NOMO-1 treated with dmso at 0.1 percent for 144 hours (cell line): ENCODE results near the gene STAMBP.
"Not testable (repeated sequence)": the region's sequence is repeated elsewhere in the genome, so short reads cannot be mapped to it uniquely, and the experiment has no call there.

Experiments used
- DNase-seq: peaks from one replicate; lab custom pipeline; 2025; ENCODE audit not compliant: unreplicated experiment; lab: John Stamatoyannopoulos, UW

The STAMBP gene

DNA sequence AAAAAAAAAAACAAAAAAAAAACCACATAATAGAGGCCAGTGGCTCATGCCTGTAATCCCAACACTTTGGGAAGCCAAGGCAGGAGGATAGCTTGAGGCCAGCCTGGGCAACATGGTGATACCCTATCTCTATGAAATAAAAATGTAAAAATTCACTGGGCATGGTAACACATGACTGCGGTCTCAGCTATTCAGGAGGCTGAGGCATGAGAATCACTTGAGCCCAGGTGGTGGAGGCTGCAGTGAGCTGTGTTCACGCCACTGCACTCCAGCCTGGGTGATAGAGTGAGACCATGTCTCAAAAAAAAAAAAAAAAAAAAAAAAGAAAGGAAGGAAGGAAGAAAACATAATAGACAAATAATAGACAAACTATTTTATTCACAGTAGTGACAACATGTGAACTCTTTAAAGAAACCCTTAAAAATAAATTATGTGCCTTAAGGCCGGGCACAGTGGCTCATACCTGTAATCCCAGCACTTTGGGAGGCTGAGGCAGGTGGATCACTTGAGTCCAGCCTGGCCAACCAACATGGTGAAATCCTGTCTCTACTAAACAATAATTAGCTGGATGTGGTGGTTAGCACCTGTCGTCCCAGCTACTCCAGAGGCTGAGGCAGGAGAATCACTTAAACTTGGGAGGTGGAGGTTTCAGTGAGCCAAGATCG is 75.3 kb downstream of the STAMBP start:
- DNase-seq: not testable (repeated sequence)

DNA sequence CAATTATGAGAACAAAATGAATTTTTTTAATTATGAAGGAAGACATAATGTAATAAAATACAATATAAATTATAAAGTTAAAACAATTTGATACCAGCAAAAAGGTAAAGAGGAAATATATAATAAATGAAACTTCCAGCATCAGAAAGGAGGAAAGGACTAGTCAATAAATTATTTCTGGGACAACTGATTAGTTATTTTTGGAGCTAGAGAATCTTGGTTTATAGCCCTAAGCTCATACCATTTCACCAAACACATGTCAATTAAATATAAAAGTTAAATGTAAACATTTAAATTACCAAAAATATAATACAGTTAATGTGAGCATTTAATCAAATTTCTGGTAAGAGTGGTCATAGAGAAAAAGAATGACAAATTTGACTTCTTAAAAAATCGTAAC is 76.2 kb downstream of the STAMBP start:
- no peak for DNase-seq

DNA sequence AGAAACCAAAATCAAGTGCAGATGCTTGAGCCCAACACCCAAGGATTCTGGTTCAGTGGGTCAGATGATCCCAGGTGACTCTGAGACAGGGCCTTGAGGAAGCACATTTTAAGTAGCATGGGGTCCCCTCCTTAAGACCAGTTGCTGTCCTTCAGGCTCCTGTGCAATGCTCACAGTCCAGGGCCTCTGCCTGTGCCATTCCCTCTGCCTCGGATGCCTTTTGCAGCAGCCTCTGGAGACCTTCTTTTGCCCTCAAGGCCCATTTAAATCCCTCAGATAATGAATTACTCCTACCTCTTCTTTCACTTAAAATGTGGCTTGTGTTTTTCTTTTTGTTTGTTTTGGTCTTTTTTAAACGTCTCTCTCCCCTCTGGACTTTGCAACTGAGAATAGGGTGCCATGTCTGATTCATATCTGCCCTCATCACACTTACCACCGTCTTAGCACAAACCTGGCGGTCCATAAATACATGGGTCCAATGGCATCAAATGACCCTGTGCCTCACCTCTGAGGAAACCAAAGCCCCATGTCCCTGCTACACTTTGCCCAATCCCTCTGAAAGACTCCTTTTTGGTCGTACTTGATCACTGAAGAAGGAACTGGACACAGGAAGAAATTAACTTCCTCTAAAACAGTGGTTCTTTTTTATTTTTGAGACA is 78.2 kb downstream of the STAMBP start:
- no peak for DNase-seq

DNA sequence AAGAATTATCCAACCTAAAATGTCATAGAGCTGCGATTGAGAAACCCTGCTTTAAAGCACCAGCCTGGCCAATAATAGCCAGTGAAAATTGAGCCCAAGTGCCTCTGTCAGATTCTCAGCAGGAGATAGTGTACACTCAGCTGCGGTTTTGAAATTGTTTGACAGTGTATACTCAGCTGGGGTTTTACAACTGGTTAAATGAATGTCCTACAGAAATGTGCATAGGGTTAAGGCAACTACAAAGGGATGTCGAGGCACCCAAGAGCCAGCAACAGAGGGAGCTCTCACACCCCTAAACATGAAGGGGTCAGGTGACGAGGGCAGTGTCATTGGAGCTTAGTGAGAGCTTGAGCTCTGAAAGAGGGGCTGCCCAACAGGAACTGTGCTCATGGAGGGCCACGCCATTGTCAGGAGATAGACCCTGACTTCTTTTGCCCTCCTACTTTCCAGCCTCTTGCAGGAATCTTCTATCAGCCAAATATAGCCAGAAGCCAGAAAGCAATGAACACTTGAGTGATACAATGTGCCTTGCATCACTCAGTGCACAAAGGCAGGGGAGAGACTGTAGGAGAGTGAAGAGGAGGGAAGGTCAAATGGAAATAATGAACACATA is 79.2 kb downstream of the STAMBP start:
- no peak for DNase-seq

DNA sequence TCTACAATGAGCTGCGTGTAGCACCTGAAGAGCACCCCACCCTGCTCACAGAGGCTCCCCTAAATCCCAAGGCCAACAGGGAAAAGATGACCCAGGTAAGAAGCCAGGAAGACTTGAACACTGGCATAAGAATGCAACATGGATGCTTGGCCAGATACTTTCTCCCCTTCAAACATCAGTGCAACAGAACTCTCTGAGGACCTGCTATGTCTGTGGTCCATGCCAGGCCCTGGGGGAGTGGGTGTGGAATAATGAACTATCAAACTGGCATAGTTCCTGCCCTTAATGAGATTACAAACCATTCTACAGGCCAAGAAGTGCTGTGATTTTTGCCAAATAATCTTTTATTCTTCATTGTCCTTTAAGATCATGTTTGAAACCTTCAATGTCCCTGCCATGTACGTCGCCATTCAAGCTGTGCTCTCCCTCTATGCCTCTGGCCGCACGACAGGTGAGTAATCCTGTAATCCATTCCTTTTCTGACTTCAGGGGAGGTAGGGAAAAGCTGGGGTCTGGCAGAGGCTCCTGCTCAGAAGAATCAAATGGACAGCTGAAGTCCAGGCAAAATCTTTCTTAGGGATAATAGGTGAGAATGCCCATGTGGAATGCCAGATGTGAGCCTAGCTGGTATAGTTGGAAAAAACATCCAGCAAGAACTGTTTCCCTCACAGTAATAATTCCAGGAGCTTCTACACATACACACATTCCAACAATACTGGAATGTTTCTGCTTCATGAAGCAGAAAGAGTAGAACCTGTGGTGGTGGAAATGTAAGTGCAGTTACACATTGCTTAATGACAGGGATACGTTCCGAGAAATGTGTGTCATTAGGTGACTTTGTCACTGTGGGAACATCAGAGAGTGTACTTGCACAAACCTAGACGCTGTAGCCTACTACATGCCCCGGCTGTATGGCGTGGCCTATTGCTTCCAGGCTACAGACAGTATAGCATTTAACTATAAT is 80.2 kb downstream of the STAMBP start:
- no peak for DNase-seq

DNA sequence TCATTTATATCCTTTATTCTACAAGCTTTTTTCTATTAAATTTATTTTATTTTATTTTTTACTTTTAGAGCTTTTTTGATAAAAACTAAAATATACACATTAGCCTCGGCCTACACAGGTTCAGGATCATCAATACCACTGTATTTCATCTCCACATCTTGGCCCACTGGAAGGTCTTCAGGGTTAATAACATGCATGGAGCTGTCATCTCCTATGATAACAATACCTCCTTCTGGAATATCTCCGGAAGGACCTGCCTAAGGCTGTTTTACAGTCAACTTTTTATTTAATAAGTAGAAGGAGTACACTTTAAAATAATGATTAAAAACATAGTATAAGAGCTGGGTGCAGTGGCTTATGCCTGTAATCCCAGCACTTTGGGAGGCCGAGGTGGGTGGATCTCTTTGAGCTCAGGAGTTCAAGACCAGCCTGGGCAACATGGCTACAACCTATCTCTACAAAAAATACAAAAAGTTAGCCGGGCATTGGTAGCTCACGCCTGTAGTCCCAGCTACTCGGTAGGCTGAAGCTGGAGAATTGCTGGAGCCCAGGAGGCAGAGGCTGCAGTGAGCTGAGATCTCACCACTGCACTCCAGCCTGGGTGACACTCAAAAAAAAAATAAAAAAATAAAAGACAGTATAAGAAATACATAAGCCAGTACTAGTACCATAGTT is 82.2 kb downstream of the STAMBP start:
- no peak for DNase-seq

DNA sequence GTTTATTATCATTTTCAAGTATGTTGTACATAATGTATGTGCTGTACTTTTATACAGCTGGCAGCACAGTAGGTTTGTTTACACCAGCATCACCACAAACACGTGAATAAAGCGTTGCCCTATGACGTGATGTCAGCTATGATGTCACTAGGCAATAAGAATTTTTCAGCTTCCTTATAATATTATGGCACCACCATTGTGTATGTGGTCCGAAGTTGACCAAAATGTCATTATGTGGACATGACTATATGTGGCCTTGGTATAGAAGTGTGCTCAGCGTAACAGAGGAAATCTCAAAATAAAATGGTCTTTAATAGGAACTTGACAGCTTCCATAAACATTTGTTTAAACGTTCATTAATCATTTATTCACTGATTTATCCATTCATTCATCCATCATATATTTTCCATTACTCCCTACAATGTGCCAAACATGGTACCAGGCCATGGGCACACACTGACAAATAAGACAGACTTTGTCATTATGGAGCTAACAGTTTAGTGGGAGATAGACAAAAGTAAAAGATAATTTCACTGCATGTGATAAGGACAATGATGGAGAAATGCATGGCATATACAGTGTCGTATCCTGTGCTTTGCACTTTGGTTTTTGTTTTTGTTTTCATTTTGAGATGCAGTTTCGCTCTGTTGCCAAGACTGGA is 82.9 kb downstream of the STAMBP start:
- no peak for DNase-seq

DNA sequence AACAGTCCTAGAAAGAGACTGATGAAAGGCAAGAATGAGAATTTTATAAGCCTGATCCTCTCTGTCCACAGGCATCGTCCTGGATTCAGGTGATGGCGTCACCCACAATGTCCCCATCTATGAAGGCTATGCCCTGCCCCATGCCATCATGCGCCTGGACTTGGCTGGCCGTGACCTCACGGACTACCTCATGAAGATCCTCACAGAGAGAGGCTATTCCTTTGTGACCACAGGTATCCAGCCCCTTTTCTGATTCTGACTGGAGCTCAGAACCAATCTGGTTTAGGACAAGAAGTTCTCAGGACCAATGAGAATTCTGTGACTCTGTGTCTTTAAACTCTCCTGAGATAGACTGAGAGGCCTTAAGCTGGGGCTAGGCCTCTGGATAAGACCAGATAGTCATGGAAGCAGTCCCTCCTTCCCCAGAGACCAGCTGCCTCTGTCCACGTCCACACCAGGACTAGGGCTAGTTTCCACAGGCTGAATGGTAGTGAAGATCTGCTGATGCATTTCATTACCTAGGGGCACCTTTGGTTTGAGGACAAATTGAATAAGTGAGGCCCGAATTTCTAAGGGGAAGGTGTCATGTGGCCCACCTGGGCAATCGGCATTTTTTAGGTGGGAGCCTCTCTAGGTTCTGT is 84.8 kb downstream of the STAMBP start:
- DNase-seq: no peak

DNA sequence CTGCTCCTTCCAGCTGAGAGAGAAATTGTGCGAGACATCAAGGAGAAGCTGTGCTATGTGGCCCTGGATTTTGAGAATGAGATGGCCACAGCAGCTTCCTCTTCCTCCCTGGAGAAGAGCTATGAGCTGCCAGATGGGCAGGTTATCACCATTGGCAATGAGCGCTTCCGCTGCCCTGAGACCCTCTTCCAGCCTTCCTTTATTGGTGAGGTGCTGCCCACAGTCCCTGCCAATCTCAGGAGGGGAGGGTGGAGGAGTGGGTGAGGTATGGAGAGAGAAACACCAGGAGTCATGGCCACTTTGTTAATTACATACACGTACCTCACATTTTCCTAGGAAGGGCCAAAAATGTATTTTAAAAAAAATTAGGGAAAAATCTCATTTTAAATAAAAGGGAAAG is 85.9 kb downstream of the STAMBP start:
- DNase-seq: no peak

DNA sequence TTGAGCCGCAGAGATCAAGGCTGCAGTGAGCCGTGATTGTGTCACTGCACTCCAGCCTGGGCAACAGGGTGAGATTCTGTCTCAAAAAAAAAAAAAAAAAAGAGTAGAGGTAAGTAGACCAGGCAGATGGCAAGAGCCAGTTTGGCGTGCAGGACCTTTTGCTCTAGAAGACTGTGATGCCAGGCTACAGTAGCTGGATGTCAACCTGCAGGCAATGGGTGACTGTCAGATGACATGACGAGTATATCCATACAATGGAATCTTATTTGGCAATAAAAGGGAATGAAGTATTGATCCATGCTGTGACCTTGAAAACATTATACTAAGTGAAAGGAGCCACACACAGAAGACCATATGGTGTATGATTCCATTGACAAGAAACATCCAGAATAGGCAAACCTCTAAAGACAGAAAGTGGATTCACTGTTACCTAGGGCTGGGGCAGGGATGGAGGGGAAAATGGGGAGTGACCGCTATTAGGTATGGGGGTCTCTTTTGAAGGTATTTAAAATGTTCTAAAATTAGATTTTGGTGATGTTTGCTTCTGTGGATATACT is 86.8 kb downstream of the STAMBP start:
- DNase-seq: no peak

DNA sequence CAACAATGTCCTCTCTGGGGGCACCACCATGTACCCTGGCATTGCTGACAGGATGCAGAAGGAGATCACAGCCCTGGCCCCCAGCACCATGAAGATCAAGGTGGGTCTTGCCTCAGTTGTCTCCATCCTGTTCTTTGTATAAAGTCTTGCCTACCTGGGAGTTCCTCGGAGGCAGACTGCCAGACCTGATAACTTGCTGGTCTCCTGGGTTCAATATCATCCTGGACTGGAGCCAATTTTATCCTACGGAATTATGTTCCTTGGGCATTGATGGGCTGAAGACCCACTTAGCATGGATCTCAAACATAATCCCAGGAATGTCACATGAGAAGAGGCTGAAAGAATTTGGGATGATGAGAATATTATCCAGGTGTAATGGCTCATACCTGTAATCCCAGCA is 87.9 kb downstream of the STAMBP start:
- DNase-seq: no peak

DNA sequence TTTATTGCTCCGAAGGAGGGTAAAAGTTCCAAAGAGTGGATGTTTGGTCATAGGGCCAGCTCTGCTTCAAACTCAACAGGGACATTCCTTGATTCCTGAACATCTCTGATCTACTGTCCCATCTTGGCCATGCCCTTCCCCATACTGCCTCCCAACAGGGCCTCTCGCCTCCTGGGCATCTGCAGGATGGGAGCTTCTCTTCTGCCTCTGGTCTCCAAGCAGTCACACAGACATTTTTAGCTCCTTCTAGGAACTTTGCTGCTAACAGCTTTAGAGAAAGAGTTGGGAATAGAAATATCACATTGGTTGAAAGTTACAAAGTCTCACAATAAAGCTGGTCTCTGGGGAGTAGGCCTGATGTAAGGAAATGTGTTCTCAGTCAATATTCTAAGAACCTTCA is 88.5 kb downstream of the STAMBP start:
- no peak for DNase-seq

DNA sequence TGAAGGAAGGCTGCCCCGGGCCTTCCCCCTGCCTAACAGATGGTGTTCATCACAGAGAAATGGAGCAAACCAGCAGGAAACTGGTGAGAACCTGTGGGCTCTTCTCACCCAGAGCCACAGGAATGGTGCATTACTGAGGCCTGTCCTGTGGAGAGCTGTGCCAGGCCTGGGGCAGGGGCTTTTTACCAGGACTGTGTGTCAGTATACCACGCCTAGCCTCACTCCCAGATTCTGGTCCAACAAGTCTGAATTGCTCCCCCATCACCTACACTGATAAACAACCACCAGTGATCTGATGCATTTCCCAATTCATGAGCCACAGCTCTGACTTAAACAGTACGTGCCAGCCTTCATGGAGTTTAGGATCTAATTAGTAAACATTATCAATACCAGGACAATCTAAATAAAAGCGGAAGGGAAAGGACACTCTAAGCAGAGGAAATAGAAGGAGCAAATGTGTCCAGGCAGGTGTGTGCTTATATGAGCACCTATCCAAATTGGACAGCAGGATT is 89.0 kb downstream of the STAMBP start:
- DNase-seq: no peak

DNA sequence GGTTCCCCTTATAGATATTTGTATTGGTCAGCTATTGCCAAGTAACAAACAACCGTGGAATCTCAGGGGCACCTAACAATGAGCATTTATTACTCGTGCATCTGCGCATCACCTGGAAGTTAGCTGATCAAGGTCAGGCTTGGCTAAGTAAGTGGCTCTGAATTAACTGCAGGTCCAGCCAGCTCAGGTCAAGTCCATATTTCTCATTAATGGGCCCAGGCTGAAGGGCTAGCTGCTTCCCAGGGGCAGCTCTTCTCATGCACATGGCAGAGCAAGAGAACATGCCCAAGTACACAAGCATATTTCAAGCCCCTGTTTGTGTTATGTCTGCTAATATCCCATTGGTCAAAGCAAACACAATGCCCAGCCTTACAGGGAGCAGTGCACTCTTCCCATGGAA is 90.1 kb downstream of the STAMBP start:
- DNase-seq: no peak

DNA sequence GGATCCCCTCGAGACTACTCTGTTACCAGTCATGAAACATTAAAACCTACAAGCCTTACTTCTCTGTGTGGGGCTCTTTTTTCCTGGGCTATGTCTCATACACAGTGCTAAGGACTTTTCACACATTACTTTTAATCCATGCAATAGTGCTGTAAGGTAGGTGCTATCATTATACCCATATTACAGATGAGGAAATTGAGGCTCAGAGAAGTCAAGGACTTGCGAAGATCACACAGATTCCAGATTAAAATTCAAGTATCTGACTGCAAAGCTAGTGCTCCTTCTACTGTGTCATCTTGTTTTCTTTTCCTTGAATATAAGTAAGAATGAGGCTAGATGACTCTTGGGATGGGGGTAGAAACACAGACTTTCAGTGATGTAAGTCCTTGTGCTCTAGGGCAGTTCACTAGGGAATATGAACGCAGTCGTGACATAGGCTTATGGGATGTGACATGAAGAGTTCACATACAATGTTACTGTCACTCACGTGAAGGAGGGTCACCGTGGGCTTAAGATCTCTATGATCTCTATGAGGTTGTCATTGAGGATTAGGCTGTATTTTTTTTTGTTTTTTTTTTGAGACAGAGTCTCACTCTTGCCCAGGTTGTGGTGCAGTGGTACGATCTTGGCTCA is 91.0 kb downstream of the STAMBP start:
- DNase-seq: no peak

DNA sequence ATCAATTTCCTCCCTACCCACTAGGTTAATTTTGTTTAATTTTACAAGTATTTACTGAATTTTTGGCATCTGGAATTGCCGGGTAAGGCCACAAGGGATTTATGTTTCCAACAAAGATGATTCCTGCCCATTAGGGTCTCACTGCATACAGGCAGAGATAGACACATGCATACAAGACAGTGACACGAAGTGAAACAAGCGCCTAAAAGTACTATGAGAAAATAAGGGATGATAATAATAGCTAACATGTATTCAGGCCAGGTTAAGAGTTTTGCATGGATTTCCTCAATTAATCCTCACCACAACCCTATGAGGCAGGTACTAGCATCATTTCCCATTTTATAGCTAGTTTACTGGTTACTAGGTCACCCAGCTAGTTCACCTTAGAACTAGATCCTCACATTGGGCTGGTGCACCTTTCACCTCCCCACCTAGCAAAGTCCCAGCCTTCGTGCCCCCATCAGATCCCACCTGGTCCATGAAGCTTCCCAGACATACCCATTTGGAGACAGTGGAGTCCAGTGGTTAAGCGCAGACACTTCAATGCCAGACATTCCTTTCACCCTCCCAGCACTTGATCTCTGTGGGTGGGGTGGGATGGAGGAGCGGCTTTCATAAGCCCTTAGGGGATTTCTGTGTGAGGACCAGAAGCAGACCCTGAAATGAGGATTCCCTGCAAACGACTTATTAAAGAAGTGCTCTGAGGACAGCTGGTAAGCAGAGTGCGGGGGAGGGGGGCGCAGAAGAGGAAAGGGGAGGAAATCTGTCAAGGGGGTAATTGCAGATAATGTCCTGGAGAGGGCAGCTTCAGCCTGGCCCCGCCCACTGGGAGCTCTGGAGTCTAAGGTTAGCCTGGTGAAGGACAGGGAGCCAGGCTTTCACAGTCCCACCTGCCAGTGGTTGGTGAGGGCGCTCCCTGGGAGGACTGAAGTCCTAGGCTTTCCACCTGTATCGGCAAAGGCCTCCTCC is 92.1 kb downstream of the STAMBP start:
- DNase-seq: peak; percentile 5

DNA sequence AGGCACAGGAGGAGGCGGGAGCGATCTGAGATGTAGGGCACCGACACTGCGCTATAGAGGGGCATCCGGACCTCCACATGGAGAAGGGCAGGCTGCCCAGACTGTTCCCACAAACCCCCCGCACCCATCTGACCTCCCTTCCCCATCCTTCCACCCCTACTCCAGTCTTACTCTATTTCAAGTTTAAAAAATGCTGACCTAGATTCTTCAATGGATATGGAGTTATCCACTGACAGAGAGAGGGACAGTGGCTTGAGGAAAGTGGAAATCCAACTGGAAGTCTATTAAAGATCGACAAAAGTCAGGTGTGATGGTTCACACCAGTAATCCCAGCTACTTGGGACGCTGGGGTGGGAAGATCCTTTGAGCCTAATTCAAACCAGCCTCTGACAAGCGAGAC is 92.8 kb downstream of the STAMBP start:
- no peak for DNase-seq

DNA sequence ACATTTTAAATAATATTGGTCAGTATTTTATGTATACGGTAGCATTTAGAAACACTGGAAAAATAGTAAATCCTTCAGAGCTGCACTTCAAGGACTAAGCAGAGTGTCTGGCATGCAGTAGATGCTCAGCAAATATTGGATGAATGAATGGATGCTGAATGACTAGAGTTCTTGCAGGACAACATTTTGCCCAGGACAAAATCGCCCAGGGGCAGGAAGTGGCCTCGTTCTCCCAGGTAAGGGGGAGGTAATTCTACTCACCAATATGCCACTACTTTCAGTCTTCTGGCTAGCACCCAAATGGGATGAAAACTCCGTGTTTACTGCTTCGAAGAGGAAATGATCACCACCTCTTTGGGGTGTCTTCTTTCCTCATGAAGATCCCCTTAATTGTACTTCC is 93.9 kb downstream of the STAMBP start:
- no peak for DNase-seq
